ENCODE data around the gene UTP14C.
"Not testable (repeated sequence)": the region's sequence is repeated elsewhere in the genome, so short reads cannot be mapped to it uniquely, and the experiment has no call there.

Gene UTP14C, protein sequence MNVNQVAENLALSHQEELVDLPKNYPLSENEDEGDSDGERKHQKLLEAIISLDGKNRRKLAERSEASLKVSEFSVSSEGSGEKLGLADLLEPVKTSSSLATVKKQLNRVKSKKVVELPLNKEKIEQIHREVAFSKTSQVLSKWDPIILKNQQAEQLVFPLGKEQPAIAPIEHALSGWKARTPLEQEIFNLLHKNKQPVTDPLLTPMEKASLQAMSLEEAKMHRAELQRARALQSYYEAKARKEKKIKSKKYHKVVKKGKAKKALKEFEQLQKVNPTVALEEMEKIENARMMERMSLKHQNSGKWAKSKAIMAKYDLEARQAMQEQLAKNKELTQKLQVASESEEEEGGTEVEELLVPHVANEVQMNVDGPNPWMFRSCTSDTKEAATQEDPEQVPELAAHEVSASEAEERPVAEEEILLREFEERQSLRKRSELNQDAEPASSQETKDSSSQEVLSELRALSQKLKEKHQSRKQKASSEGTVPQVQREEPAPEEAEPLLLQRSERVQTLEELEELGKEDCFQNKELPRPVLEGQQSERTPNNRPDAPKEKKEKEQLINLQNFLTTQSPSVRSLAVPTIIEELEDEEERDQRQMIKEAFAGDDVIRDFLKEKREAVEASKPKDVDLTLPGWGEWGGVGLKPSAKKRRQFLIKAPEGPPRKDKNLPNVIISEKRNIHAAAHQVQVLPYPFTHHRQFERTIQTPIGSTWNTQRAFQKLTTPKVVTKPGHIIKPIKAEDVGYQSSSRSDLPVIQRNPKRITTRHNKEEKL

DNA sequence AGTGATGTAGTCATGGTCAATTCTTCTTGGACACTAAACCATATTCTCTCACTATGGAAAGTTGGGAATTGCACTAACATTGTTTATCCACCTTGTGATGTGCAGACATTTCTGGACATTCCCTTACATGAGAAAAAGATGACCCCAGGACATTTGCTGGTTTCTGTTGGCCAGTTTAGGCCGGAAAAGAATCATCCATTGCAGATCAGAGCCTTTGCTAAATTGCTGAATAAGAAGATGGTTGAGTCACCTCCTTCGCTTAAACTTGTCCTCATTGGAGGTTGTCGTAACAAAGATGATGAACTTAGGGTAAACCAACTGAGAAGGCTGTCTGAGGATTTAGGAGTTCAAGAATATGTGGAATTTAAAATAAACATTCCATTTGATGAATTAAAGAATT lies at the start of gene UTP14C:
TSS of gene UTP14C (plus strand) at position 211 of the 400 bp plus-strand sequence. CDS start 4,114 bp downstream, outside the sequence.
- DNase-seq, result no peak

DNA sequence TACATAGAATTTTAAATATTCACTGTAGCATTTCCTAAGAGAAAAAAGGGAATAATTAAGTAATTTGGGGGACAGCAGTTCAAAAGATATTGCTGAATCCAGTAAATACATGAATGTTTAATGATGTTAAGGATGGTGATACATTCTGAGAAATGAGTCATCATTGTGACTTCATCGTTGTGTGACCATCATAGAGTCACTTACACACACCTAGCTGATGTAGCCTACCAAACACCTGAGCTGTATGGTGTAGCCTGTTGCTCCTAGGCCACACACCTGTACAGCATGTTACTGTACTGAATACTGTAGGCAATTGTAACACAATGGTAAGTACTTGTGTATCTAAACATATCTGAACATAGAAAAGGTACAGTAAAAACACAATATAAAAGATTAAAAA lies 48.1 kb upstream of the UTP14C start:
- no peak for DNase-seq

DNA sequence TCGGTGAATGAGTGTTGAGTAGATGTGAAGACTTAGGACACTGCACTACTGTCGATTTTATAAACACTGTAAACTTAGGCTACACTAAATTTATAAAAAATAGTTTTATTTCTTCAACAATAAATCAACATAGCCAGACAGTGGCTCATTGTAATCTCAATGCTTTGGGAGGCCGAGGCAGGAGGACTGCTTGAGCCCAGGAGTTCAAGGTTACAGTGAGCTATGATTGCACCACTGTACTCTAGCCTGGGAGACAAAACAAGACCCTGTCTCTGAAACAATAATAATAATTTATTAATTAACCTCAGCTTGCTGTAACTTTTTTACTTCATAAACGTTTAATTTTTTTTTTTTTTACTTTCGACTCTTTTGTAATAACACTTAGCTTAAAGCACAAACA lies 47.6 kb upstream of the UTP14C start:
- DNase-seq, result no peak

DNA sequence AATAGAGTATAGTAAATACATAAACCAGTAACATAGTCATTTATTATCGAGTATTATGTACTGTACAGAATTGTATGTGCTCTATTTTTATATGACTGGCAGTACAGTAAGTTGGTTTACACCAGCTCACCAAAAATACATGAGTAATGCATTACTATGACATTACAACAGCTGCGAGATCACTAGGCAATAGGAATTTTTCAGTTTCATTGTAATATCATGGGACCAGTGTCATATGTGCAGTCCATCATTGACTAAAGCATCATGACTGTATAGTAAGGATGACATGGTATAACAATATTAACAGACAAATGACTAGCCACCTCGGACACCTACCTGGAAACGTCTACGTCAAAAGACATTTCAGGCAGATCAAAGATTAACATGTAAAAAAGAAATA lies 46.9 kb upstream of the UTP14C start:
- no peak for DNase-seq

DNA sequence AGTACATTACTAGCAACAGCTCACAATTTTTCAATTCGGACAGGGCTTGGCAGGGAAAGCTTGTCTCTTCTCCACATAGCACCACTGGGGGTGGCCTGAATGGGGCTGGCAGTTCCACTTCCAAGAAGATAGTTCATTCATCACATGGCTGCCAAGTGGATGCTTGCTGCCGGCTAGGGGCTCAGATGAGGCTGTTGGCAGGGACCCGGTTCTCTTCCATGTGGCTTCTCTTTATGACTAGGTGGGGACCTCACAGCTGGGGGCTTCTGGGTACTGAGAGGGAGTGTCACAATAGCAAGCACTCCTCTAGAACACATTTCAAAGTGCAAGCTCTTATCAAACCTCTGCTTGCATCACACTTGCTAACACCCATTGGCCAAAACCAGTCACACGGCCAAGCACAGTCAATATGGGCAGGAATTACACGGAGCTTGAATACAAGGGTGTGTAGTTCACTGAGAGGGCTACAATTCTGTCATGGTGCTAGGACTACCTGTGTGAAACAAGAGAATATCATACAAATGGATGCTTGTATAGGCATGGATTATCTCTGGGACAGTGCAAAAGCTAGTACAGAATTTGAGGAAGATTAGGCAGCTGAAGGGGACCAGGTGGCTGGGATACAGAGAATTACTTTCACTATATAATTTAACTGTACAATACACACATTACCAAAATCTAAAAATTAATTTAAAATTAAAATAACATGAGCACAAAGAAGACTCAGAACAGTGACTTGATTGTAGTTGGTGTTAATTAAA lies 45.5 kb upstream of the UTP14C start:
- DNase-seq, result no peak

DNA sequence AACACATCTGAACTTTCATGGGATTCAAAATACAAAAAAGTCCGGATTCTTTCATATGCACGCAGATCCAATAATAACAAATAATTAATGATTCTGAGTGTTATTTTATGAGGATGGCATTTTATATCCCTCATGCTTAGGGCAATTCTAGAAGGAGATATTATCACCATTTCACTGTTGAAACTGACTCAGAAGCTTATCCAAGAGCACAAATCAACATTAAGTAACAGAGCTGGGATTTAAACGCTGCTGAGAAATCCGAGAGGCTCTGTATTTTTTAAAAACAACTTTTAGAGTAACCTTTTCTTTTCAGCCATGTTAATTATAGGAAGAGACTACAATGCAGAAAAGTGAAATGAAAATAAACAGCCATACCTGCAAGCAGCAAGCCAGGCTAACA lies 43.6 kb upstream of the UTP14C start:
- DNase-seq, result no peak

DNA sequence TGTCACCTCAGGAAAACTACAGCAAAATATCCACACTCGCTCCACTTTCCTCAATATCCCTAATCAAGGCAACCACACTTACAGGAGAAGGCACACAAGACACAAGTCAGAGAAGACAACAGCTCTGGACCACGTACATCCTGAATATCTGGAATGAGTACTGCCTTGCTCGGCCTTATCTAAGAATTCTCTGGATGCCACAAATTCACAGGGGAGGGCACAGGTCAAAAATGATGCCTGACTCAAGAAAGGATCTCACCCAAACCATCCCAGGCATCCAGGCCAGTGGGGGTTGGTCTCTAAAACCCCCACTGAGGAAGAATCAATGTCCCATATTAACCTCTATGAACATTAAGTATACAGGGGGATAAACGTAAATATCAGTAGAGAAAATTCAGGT lies 43.1 kb upstream of the UTP14C start:
- no peak for DNase-seq

DNA sequence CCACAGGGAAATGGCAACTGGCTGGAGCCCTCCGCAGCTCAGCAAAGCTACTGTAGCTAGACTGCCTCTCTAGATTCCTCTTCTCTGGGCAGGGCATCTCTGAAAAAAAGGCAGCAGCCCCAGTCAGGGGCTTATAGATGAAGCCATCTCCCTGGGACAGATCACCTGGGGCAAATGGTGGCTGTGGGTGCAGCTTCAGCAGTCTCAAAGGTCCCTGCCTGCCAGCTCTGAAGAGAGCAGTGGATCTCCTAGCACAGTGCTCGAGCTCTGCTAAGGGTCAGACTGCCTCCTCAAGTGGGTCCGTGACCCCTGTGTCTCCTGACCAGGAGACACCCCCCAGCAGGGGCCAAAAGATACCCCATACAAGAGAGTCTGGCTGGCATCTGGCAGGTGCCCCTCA lies 41.2 kb upstream of the UTP14C start:
- DNase-seq, result not testable (repeated sequence)

DNA sequence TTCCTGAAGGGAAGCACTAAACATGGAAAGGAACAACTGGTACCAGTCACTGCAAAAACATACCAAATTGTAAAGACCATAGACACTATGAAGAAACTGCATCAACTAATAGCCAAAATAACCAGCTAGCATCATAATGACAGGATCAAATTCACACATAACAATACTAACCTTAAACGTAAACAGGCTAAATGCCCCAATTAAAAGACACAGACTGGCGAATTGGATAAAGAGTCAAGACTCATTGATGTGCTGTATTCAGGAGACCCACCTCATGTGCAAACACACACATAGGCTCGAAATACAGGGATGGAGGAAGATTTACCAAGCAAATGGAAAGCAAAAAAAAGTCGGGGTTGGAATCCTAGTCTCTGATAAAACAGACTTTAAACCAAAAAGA lies 39.6 kb upstream of the UTP14C start:
- not testable (repeated sequence) for DNase-seq

DNA sequence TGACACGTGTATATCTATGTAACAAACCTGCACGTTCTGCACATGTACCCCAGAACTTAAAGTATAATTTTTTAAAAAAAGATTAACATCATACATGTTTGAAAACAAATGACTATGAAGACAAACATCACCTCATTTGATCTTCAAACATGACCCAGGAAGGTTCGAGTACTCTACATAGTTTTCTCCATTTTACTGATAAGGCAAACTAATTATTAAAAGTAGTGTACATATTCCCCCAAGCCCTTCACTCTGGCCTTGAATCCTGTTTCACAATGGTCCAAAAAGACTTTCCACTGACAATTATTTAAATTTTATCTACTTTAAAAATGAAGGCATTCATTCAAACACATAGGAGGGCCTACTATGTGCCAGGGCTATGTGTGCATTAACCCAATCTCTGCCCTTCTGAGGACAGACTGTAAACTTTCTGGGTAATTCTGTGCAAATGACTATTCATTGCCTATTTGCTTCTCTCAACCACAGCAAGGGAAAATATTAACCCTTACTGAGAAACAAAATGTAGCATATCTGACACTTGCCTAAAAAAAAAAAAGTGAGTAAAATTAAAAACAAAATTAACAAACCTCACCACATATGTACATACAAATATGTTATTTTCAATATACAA lies 35.4 kb upstream of the UTP14C start:
- no peak for DNase-seq

DNA sequence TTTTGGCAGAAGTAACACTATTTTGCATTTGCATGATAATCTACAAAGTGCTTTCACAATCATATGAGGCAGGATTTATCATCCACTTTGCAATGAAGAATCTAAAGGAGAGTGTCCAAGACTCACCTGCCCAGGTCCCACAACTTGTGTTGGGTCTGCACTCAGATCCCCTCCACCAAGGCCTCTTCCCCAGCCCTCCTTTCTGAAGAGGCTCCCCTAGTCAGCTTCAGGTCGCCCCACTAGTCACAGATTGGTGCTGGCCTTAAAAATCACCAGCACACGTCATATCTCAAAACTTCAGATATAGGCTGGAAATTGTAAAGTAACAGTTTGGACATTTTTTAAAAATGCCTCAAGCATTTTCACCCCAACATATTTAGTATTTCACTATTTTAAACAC lies 30.8 kb upstream of the UTP14C start:
- DNase-seq, result no peak

DNA sequence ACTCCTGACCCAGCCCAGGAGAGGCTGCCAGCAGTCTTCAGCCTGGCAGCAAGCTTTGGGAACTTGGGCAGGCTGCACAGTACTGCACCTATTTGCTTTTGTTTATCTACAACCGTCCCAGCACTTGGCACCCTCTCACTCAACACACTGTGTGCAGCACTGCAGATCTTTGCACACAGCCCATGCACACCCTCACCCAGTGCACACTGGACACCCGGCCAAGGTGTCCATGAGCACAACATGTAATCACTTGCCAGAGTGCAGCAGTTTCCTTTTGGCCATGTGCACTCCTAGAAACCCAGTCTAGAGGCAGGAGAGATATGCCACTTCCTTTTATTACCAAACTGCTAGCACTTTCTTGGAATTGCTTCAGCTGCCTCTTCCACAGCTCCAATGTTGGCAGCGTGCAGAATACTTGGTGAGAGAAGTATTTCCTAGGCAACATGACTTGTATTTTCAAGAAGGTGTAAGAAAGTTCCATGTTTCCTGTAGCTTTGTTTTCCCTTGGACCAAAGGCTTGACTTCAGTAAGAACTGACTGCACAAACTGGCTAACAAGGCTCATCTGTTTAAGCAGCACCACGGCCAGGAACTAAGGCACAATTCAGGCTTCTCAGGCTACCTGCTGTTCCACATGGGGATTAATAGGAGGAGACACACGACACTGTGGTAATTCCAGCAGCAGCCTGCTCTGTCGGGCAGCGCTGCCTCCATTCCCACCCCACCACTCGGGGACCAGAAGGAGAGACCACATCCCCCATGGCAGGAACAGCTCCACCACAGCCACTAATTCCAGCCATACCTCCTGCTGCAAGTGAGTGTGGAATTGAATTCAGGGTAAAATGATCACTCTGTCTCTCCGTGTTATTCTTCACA lies 28.6 kb upstream of the UTP14C start:
- DNase-seq, result peak; percentile 13

DNA sequence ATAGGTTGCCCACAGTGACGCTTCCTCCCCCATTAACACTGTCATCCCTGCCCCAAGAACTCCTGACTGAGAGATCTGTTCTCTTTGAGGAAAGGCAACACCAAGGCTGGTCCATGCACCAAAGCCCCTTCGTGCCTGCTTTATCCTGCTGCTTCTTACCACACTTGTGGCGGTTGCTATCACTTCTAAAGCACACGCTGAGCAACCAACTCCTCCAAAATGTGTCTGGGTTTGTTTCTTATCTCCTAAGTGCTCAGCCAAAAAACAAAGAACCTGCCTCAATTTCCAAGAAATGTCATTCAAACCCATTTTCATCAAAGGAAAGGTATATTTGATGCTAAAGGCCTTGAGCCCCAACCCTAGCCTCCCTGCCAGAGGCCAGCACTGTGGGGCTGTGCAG lies 27.9 kb upstream of the UTP14C start:
- DNase-seq, result no peak

DNA sequence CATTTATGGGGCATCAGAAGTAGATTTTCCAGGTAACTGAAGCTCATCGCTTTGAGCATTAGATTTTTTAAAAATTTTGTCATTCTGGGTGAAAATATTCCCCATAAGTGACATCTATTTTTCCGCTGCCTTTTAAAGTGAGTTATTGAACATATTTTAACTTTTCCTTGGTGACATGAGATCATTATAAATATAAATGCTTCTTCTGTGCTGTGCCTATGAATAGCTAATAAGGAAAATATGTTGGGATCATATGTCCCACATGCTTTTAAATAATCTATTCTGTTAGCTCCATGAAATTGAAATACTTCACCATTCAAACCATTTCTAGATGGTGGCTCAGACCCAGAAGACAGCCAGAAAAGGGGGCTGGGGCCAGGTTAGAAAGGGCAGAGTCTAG lies 27.3 kb upstream of the UTP14C start:
- DNase-seq, result no peak

DNA sequence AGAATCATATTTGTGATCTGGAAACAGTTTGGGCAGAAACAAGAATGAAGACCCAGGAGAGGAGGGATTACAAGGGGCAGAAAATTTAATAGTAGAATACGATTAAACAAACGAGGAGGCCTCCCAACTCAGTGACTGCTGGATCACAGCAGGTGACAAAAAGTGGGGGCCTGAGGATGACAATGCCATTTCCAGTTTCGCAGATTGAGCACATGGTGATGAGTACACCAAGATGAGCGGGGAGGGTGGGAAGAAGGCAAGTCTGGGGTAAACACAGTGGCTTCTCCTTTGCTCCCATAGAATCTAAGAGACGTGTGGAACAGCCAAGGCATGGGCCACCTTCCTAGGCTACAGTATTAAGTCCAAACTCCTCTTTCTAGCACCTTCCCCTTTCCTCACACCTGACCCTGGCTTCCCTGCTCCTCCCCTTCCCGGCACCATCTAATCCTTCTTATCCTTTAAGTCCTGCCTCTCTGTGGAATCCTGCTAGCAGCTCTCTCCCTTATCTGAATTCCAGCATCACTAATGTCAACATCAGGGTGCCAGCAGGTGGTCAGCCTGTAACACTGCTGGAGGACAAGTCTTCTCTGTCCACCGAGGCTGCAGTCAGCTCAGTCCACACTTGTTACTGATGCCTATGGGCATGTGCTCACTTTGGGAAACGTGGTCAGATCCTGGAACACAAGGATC lies 26.7 kb upstream of the UTP14C start:
- DNase-seq, result peak; percentile 37

DNA sequence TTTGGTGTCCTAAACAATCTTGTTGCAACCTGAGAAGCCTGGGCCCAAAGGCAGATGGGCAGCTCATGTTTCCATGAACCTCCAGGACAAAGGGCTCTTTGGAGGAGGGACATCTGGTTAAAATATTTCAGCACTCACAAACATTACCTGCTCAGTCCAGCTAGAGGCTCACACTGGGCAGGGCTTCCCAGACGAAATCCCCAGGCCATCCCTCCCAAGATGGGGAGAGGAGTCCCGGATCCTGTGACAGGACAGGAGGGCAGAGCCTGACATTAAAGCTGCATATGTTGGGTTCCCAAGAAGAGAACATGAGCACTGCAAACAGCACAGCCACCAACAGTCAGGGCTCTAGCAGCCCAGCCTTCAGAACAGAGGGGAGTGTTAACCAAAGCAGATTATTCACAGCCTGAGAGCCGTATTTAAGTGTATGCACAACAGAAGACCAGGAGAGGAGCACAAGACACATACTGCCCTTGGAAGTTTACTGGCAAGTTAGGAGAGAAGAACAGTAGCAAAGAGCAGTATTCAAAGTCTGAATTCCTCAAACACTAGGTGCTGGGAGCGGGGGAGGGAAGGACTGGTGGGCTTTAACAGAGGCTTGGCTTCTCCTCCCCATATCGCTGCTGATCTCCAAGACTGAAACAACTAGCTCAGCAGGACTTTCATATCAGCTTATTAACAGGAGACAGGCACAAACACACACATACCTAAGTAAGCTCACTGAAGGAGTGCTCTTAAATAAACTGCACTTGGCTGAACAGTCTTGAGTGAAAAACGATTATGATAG lies 25.6 kb upstream of the UTP14C start:
- DNase-seq, result peak; percentile 24

DNA sequence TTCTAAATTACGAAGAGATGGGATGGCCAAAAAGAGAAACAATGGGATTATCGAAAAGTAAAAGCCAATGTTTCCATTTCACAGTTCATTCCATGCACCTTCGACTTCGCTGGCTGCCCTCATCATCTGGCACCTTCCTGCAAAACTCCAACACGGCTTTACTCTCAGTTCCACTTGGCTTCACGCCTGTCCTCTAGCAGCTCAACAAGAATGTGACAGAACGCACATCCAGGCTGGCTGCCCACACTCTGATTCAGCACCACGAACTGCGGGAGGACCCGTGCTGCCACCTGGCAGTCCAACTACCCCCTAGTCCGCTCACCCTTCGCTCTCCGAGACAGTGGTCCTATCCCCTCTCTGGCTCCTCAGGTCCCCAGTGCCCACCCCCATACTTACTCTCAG lies 25.0 kb upstream of the UTP14C start:
- DNase-seq, result peak; percentile 24

DNA sequence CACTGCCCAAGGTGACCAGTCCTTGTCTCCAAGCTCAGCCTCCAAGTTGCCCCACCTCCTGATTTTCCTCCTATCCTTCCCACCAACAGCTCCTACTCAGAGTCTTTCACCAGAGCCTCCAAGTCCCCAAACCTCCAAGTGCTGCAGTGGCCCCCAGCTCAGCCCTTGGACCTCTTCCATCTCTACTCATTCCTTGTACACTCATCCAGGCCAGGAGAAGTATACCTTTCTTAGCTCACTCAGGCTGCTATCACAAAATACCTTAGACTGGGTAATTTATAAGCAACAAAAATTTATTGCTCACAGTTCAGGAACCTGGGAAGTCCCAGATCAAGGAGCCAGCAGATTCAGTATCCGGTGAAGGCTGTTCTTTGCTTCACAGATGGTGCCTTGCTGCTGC lies 24.6 kb upstream of the UTP14C start:
- no peak for DNase-seq

DNA sequence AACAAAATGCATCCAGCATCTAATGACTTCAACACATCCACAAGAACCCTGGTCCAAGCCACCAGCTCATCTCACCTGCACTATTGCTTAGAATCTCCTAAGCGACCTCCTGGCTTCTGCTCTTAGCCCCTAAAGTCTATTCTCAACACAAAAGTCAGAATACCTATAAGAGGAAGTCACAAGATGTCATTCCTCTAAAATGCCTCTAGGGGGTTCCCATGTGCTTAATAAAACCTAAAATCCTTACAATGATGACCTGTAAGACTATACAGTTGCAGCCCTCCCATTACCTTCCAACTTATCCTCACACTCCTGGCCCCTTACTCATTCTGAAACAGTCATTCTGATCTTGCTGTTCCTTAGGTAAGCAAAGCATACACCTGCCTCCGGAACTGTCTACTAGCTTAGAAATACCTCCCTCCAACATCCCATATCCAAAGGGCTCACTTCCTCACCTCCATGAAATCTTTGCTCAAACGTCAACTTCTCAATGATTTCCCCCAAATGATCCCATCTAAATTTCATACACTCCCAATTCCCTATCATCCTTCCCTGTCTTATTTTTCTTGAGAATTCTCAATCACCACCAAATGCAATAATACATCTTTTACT lies 23.3 kb upstream of the UTP14C start:
- DNase-seq, result no peak

DNA sequence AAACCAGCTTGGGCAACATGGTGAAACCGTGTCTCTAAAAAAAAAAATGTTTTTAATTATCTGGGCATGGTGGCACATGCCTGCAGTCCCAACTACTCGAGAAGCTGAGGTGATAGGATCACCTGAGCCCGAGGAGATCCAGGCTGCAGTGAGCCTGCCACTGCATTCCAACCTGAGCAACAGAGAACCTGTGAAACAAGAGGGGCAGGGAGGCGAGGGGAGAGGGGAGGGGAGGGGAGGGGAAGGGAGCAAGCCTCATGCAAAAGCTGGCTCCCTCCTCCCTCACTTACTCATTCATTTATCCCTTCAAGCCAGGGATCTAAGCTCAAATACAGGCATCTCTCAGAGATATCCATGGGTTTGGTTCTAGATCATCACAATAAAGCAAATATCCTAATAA lies 22.1 kb upstream of the UTP14C start:
- DNase-seq, result no peak
